GM23248 (cell line): ENCODE results near the gene SRGAP2B.
"Not testable (repeated sequence)": the region's sequence is repeated elsewhere in the genome, so short reads cannot be mapped to it uniquely, and the experiment has no call there.

Experiments
- EZH2 ChIP-seq: fragments of 200-600 bp; sonication (generic); IDR thresholded peaks from 2 replicates; pipeline ENCODE4 v1.6.1; 2018; ENCODE audit warnings: antibody characterized with exemption, mild to moderate bottlenecking; ENCODE audit not compliant: insufficient read depth, poor library complexity, severe bottlenecking
- EZH2phosphoT487 ChIP-seq: fragments of 200-600 bp; sonication (generic); IDR thresholded peaks from 2 replicates; pipeline ENCODE4 v1.6.1; 2018; ENCODE audit warnings: antibody characterized with exemption, moderate library complexity, mild to moderate bottlenecking, low read depth; ENCODE audit not compliant: insufficient read depth

DNA sequence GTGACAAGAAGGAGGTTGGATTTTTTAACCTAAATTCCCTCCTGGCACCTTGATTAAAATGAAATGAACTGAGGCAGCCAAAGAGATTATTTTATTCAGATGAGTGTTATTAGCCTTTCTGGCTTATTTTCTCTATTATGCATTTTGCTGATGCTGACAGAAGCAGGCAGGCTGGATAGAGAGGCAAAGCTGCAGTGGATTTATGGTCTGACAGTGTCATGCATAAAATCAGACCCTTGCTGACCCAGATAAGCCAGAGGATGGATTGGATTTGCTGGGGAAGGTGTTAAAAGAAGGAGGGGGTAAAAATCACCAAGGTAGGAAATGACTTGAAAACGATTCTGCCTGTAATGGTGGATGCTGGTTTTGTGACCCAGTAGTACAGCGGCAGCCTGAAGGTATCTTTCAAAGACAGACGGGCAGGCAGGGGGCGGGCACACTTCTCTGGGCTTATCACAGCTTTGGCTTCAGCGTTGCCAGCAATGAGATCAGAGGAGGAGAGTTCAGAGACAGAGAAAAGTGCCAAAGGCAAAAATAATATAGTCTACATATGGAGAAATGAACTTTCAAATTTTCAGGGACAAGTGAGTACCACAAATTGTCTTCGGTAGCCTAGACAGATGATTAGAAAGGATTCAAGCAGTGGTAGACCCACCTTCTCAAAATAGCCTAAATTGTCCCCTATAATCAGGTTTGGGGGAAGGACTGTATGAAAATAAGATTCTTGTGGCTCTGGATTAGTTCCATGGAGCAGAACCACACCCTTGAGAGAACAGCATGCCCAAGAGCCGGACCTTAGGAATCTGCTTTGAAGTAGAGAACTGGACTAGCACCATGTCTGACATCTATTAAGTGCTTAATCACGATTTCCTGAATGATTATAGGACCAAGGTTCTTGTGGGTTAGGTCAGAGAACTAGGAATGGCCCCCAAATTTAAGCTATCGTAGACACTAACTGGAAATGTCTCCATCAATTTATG is 133.2 kb downstream of the SRGAP2B start:
- TF ChIP-seq EZH2phosphoT487, EZH2: not testable (repeated sequence)
